Stimulated activated CD4-positive, alpha-beta T cell treated with anti-CD3 and anti-CD28 coated beads, Interleukin-15, amount 100 ng/mL, for 48 hours (primary cell): ENCODE measurements around the gene ZNF341.

ENCODE experiments used
- DNase-seq, 2 donors: peaks; one replicate each; pipeline ENCODE4 v3.0.0-alpha.2; 2020; ENCODE audit warnings: low read depth in 2 of 2

ZNF341 gene

DNA sequence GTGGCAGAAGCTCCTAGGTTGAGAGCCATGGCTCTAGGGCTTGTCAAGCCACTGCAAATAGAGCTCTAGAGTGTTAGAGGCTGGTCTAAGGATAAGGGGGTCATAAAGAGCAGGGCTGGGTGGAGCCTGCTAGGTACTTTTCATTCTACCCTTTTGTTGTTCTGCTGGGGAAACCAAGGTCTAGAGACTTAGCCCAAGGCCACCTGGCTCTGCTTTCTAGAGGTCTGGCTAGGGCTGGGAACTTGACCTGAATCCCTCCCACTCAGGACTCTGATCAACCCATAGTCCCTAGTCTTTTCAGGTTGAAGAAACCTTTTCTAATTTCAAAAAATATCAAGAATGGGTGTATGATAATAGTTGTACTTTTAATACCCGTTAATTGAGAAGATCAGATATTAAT, 93.1 kb downstream of the ZNF341 start:
- DNase-seq, result no peak

DNA sequence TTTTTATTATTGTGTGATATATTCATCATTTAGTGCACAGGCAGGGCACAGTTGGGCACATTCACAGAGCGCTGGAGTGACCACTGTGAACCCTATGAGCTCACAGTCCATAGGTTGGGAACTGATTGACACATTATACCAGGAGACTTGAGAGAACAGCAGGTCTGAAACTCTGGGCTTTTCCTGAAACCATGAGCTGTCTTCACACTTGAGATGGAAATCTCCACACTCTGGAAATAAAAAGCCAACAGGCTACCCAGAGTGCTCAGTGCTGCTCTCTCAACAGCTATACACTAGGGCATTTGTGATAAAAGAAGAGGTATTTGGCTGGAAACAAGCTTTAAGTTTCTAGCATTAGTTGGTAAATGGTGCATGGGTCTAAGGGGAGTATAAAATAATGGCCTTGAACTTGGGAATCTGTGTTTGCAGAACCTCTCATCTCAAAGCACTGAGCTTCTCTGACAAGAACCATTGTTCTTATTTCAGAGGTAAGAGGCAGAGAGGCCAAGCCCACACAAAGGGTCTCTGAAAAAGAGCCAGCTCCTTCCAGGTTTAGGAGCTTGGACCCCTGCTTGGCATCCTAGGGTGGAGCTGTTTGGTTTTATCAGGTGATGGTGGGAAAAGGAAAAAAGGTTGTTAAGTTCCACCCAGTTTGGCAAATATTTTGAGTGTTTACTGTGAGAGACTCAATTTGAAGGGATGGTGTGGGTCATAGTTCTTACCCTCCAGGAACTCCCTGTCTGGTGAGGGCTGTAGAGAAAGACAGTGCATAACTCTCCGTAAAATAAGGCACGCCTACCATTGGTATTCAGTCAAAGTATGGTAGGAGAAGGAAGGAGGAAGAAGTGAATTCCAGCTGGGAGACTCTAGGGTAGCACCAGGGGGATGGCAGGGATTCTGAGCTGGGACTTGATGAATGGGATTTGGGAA, 93.8 kb downstream of the ZNF341 start:
- no peak for DNase-seq

DNA sequence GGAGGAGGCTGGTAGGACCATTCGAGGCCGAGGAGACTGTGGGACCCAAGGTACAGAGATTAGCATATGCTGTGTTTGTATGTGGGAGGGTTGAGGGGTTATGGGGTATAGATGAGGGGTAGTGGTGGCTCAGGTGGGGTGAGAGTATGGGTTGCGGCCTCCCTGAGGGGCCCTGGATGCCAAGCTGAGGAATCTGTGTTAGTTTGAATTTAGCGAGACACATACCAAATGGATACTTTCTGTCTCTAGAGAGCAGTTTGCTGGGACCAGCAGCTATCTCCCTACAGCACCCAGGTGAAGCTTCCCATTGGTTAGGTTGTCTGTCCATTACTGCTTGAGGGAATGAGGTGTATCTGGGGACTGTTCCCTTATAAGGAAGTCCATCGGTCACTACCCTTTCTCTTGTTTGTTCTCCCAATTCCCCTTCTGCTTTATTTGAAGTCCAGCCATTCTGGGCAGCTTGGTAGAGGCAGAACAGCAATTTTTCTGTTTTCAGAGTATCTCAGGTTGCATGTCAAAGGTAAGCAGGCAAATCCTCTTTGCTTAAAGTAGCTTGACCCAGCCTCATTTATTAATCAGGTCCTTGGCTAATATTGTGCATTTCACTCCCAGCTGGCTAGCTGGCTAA, 94.6 kb downstream of the ZNF341 start:
- no peak for DNase-seq

DNA sequence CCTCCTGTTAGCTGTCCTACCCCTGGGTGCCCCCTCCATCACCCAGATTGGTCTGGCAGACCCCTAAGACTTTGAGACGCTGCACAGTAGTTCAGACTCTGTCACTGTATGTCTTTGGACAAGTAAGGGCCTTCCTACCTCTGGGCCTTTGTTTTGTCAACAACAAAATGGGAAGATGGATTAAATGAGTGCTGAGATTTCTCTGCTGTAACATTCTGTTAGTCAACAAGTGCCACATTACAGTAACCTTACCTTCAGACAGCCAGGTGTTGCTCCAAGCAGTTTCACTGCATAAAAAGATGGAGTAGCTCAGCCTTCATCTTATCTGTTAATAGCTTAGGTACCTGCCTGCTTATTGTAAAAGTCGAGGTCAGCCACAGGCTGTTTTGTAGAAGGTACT, 95.3 kb downstream of the ZNF341 start:
- no peak for DNase-seq

DNA sequence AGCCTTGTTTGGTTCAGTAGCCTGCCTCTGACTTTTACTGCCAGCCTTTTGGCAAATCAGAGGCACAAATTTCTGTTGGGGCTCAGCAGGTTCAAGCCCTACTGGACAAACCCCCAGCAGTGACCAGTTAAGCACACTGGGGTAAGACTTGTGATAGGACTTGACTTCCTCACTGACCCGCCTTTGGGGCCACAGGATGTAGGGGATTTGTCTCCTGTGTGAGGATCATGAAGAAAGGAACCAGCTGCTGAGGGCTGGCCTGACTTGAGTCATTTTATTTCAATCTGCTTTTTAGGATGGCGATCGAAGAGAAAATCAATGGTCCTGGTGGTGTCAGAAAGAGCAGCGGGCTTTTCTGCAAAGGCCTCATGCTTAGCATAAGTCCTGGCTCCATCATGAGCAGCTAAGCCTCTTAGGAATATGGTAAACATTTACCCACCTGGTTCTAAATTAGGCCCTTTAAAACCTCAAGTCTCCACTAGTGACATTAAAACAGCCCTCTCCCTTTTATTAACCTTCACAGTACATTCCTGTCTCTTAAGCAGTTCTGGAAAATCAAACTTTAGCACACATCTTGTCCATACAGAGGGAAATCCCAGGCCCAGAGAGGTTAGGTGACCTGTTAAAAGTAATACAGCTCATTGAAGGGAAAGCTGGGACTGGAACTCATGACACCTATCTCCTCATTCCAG, 96.0 kb downstream of the ZNF341 start:
- no peak for DNase-seq

DNA sequence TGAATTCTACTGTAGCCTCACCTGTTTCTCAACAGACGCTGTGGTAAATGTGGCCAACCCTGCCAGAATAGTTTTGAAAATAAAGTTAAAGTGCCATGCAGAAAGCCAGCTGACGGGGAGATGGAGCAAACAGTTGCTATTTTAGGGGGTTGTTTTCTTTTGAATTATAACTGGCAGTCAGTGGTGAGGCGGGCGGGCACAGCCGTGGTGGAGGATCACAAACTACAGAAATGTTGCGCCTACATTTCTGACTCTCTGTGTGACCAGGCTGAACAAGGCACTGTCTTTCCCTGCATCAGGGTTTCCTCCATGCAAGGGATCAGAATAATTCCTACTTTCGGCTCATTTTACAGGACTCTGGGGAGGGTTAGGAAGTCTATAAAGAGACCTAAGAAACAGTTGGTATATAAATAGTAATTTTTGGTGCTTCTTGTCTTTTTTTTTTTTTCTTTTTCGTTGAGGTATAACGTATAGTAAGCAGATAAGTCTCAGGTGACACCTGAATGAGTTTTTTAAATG, 96.6 kb downstream of the ZNF341 start:
- DNase-seq, result no peak

DNA sequence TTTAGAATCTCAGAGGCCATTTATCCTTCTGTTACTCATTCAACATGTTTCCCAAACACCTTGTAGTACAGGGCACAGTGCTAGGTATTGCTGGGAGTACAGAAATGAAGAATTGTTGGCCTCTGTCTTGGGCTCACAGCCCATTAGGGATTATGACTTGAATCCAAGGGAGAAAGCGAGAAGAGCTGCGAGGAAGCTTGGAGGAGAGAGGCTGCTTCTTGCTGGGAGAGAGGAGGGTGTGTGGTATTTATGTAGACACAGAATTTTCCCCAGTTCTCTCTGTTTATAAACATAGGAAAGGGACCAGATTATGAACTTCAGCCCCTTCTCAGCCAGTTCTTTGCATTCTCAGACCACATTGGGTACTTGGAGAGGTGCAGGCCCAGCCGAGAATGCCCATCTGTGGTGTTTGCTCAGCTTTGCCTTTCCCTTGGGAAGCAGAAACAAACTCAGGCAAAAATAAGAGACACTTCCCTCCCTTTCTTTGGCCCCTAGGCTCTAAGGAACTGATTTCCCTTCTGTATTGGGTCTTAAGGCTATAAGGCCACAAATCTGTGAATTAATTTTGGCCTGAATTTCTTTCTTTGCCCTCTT, 97.3 kb downstream of the ZNF341 start:
- DNase-seq, result no peak

DNA sequence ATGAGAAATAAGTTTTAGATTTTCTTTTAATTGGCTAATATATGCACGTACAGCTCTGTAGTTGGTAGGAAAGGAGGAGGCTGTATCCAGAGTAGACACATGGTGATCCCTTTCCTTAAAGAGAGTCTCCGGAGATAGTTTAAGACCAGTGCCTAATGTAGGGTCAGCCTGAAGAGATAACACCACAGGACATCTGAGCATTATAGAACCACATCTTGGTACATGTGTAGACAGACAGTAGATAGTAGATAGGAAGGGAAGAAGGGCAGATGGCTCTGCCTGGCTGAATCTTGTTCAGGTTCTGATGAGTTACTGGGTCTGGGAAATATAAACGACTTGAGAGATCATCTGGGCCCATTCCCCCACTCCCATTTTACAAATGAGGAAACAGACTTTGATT, 97.8 kb downstream of the ZNF341 start:
- no peak for DNase-seq

DNA sequence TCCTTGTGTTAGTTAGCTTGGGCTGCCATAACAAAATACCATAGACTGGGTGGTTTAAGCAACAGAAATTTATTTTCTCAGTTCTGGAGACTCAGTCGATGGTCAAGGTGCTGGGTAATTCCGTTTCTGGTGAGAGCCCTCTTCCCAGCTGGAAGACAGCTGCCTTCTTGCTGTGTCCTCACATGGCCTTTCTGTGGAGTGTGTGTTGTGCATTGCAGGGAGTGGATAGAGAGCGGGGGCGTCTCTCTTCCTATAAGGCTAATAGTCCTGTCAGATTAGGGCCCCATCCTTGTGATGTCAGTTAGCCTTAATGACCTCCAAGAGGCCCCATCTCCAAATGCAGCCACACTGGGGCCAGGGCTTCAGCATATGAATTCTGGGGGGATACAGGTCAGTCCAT, 98.6 kb downstream of the ZNF341 start:
- no peak for DNase-seq

DNA sequence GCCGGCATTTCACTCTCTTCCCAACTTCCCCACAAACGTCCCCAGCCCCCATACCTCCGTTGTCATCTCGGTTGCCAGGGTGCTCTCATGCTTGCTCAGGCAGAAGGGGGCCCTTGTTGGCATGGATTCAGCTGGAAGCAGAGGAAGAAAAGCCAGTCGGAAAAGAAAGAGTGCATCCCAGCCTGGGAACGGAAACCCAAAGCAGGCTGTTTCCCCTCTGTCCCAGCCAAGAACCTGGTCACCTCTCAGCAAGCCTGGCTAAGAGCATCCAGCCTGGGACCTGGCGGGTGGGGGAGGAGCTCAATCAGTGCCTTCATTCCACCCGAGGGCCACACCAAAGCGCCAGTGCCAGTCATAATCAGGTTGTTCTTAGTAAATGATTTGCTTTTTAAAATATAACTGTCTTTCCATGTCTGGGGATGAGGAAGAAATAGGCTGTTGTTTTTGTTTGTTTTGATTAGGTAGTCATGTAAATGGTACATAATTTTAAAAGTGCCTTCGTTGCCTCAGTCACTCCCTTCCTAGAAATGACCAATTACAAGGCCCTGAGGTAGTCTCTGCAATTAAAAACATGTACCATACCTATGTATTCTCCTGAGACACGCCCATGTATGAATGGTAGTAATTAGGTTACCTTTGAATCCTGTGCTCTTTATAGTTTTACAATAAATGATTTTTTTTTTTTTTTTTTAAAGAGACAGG, 100.5 kb downstream of the ZNF341 start:
- no peak for DNase-seq

DNA sequence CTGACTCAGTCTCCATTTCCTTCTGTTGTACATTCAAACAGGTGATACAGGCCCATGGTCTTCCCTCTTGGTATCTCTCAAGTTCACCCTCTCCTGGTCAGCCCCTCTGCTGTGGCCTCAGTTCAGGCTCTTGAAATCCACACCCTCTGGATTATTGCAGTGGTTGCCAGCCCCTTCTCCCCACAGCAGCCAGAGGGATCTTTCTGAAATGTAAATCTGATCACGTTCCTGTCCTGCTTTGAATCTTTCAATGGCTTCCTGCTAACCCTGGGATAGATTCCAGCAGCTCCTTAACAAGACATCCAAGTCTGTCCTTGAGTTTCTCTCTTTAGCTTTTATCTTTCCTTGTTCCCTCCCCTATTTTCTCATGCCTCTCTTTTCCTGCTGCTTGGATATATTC, 101.5 kb downstream of the ZNF341 start:
- no peak for DNase-seq

DNA sequence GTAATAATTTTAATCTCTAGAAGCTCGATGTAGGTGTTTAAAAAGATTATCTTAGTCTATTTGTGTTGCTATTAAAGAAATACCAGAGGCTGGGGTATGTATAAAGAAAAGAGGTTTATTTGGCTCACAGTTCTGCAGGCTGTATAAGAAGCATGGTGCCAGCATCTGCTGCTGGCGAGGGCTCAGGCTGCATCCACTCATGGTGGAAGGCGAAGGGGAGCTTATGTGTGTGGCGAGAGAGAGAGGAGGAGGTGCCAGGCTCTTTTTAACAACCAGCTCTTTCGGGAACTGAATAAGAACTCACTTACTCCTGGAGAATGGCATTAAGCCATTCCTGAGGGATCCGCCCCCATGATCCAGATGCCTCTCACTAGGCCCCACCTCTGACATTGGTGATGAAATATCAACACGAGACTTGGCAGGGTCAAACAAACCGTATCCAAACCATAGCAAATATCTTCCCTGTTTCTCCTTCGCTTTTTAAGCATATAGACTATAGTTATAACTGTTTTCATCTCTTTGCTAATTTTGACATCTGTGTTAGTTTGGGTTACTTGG, 103.9 kb downstream of the ZNF341 start:
- no peak for DNase-seq

DNA sequence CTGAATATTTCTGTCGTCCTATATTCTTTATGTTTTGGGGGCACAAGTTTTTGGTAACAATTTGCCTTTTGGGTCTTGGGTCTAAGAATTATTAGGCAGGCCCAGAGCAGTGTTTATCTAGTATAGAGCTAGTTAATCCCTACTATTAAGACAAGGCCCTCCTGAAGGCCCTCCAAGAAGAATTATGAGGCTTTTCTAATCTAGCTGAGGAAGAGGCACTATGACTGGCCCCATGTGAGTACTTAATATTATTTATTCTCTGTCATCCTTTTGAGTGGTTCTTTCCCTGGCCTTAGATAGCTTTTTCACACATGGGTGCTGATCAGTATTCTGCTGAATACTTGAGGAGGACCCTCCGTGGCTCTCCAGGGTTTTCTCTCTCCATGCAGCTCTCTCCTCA, 104.5 kb downstream of the ZNF341 start:
- no peak for DNase-seq

DNA sequence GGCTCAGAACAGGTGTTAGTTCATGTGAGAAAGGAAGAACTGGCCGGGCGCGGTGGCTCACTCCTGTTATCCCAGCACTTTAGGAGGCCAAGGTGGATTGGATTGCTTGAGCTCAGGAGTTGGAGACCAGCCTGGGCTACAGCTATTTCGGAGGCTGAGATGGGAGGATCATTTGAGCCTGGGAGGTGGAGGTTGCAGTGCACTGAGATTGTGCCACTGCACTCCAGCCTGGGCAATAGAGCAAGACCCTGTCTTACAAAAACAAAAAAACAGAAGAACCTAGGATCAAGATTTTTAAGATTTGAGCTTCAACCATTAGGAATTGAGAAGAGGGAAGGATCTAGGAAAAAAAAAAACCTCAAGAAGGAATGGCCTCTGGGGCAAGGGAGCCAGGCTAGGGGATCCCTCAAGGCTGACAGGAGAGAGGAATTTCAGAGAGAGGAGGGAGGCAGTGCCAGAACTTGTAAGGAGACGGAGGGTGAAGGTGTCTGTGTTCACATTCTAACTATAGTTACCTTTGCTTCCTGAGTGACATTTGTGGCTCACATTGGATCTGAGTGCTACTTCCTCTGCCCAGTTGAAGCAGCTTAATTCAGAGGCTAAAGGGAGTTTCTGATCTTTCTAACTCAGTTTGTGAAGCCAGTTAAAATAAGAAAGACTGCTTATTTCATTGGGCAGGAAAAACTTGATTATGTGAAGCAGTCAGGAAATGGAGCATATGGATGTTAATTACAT, 105.5 kb downstream of the ZNF341 start:
- DNase-seq, result no peak

DNA sequence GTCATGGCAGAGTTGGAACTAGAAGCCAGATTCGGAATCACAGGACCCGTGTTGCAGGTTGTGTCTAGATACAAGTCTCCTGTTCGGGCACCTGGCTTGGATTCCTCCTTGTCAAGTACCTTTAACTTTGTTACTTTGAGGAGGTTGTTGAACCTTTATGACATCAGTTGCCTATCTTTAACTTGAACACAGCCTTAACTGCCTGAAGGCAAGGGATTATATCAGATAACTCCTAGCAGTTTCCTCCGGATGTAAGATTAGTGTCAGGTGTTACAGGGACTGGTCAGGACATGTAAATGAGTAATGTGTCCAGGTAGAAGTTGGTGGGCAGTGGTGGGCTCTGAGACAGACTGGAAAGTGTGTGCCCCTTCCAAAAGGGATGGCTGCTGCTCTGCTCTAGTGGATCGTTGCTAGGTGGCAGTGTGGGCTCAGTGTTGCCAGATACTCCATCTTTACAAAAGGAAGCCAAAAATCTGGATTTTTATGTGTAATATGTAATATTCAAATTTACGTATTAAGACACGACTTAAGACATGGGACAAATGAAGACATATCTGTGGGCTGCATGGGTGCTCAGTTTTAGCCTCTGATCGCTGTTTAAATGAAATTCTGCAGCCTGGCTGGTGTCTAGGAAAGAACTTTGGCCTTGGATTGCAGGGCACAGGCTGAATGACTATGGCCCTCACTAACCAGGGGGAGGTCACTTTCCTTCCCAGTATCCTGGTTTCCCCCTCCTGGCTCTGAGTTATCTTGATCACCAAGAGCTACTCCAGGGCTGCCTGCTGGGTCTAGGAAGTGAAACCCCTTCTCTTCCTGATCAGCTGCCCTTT, 106.5 kb downstream of the ZNF341 start:
- DNase-seq, result no peak

DNA sequence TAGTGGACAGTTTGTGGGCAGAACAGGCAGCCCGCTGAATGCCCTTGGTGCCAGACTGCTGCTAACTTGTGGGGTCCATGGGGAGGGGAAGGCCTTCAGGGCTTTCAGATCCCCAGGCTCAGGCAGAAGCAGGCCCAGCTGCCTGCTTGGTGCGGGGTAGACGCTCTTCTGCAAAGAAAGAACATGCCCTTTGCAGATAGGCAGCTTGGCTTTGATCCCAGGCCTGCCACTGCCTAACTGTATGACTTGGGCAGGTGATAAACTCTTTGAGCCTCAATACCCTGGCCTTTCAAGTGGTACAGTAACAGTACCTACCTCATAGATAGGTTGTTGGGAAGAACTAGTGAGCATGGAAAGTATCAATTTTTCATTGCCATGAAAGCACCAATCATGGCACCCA, 107.8 kb downstream of the ZNF341 start:
- DNase-seq, result no peak

DNA sequence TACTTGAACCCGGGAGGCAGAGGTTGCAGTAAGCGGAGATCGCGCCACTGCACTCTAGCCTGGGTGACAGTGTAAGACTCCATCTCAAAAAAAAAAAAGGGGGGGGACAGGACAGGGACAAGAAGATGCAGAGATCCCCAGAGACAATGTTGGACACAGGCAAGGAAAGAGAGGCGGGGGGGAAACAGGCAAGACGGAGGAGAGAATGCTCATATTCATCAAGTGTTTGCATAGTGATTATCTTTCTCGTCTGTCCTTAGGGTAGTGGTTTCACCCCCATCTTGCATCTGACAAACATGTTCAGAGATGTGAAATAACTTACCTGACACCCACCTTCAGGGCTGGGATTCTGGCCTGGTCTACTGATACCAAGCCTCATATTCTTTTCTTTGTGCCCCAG, 108.4 kb downstream of the ZNF341 start:
- DNase-seq, result no peak

DNA sequence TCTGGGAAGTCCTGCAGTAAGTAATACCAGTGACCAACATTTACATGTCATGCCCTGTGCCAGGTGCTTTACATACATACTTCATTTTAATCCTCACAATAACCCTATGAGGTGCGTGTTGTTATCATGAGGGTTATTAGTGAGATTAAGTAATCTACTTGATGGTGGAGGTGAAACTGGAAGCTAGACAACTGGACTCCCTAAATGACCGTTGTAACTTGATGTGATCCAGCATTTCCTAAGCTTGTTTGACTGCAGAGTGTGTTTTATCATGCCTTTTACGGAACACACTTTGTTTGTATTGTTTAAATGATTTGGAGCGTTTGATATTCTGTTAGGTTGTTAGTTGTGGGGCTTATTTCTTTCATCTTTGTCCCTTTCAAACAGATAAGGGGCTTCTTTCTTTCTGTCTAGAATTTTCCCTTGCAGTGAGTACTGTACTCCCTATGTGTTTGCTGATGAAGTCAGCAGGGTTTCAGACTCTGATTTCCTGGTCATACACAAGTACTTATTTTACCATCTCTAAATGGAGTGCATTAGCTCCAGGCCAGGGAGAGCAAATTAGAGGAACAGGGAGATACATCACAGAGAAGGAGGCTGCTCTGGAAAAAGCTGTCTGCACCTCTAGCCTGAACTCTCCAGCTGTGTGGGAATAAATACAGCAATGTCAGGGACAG, 109.1 kb downstream of the ZNF341 start:
- DNase-seq, result no peak

DNA sequence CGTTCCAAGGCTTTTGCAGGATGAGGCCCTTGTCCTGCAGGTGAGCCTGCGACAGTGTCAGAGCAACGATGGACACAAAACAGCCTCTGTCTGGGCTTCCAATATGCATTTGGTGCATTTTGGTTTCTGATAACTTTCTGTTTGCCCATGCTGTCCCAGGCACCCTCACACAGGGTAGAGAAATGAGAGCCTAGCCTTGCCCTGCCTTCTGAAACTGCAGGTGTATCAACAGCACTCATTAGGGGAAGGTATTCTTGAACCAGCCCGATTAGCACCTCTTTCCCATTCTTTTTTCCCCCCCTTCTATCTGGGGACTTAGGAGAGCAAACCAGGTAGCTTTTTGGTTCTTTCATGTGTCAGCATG, 109.6 kb downstream of the ZNF341 start:
- no peak for DNase-seq
